ENCODE results near the gene INTS11. TPM values are rescaled to one million over a fixed set of nuclear protein-coding genes. Genes with fewer than 3 reads are reported as not detected.

The INTS11 gene
- total RNA-seq, 3 donors from 2014 or later = 89.9 to 127 (median 95.5) TPM

DNA sequence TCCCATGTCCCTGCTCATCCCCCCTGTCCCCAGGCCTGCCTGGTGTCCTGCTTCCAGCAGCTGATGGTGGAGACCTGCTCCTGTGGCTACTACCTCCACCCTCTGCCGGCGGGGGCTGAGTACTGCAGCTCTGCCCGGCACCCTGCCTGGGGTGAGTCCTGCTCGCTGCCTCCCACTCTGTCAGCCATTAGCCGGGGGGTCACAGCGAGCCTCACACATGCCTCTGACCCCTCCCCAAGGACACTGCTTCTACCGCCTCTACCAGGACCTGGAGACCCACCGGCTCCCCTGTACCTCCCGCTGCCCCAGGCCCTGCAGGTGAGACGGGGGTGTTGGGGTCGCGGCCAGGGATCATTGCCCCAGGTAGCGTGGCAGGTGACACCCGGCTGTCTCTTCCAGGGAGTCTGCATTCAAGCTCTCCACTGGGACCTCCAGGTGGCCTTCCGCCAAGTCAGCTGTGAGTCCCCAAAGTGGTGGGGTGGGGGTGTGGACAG lies 34.2 kb downstream of the INTS11 start:
- no peak overlapping the region for H3K4me3 ChIP-seq
- peak; percentile 66 for TF ChIP-seq CTCF (IDR thresholded peaks at IDR 0.05)
- no peaks in the 10 kb centered on the region for H3K9me3 ChIP-seq
- no peaks in the 10 kb centered on the region for H3K36me3 ChIP-seq (ENCODE audit: low read depth)
- DNase-seq (peak in 2 of 3 donors; percentile 82 to 87), ATAC-seq (peak; percentile 67)
- H3K4me1 ChIP-seq (ENCODE audit: low read depth) = peaks cover 18% of the 10 kb centered on the region
- intact Hi-C loops (cut with DNase I, micrococcal nuclease) = no loop called here

- TF ChIP-seq CTCF (IDR thresholded peaks at IDR 0.05) = no peak
- no peak overlapping the region for H3K4me3 ChIP-seq
- no peaks in the 10 kb centered on the region for H3K36me3 ChIP-seq (ENCODE audit: low read depth)
- no peaks in the 10 kb centered on the region for H3K9me3 ChIP-seq
- intact Hi-C loops (cut with DNase I, micrococcal nuclease) = no loop called here
- ATAC-seq = no peak
- H3K4me1 ChIP-seq (ENCODE audit: low read depth) = peaks cover 18% of the 10 kb centered on the region
- peak in 1 of 3 donors; percentile 44 for DNase-seq
Observed at GRCh38 chr1:1287288-1288110, 37.0 kb downstream of the INTS11 start.

- ATAC-seq (no peak), DNase-seq (peak in 1 of 3 donors; percentile 47)
- Histone ChIP-seq H3K4me3 (no peak overlapping the region), H3K4me1 (ENCODE audit: low read depth) (peaks cover 20% of the 10 kb centered on the region), H3K36me3 (ENCODE audit: low read depth) (no peaks in the 10 kb centered on the region), H3K9me3 (no peaks in the 10 kb centered on the region)
- no peak for TF ChIP-seq CTCF (IDR thresholded peaks at IDR 0.05)
- intact Hi-C loops (cut with DNase I, micrococcal nuclease) = no loop called here
Observed at GRCh38 chr1:1286313-1287261, 37.9 kb downstream of the INTS11 start.

DNA sequence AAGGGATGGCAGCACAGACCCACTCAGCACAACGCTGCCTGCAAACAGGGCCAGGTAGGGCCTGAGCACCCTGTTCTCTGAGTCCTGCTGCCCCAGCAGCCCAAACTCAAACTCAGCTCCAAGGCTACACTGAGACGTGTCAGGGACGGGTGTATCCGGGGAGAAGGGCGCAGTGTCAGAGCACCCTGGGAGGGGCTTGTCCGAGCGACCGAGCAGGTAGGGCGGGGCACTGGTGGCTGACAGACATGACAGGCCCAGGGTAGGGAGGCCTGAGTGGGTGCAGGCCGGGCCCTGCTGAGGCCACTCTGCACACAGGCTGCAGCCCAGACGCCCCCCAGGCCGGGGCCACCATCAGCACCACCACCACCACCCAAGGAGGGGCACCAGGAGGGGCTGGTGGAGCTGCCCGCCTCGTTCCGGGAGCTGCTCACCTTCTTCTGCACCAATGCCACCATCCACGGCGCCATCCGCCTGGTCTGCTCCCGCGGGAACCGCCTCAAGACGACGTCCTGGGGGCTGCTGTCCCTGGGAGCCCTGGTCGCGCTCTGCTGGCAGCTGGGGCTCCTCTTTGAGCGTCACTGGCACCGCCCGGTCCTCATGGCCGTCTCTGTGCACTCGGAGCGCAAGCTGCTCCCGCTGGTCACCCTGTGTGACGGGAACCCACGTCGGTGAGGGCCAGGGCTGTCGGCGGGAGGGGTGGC lies 38.7 kb downstream of the INTS11 start:
- Histone ChIP-seq H3K4me1 (ENCODE audit: low read depth) (peaks cover 18% of the 10 kb centered on the region), H3K36me3 (ENCODE audit: low read depth) (no peaks in the 10 kb centered on the region), H3K4me3 (no peak overlapping the region), H3K9me3 (no peaks in the 10 kb centered on the region)
- no peak for TF ChIP-seq CTCF (IDR thresholded peaks at IDR 0.05)
- DNase-seq (peak in 2 of 3 donors; percentile 45 to 62), ATAC-seq (peak; percentile 36)
- intact Hi-C loops (cut with DNase I, micrococcal nuclease) = no loop called here

DNA sequence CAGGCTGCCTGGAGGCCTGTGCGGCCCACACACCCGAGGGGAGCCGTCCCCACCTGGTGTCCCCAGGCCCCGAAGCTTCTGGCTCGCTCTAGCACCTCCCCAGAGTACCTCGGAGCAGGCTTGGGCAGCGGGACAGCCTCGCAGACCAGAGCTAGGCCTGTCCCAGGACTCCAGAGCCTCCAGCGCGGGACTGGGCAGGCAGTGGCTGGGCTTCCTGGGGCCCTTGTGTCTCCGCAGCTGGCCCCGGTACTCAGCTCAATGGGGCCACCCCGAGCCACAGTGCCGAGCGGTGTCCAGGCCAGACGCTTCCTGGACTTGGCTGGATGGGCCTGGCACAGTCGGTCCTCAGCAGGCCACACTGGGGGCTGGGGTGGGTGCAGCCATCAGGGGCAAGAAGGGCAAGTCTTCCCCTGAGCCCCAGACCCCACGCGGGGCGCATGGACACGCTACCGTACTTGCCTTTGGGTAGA lies 39.3 kb downstream of the INTS11 start:
- Histone ChIP-seq H3K9me3 (no peaks in the 10 kb centered on the region), H3K4me1 (ENCODE audit: low read depth) (peaks cover 18% of the 10 kb centered on the region), H3K4me3 (no peak overlapping the region), H3K36me3 (ENCODE audit: low read depth) (no peaks in the 10 kb centered on the region)
- peak in 1 of 3 donors; percentile 47 for DNase-seq
- no peak for TF ChIP-seq CTCF (IDR thresholded peaks at IDR 0.05)
- no peak for ATAC-seq
- intact Hi-C loops (cut with DNase I, micrococcal nuclease) = no loop called here
